CD4-positive, alpha-beta T cell treated with Interleukin-21 for 1 hour (primary cell): ENCODE measurements around the gene HRNR.
"Not testable (repeated sequence)": the region's sequence is repeated elsewhere in the genome, so short reads cannot be mapped to it uniquely, and the experiment has no call there.

Experiments
- DNase-seq: peaks from one replicate; pipeline ENCODE4 v3.0.0-alpha.2; 2020

Gene HRNR

GRCh38 chr1:152224093-152224492, at the start of gene HRNR:
TSS of gene HRNR (minus strand) at chr1:152224193. CDS start at chr1:152223253, 940 bp downstream.
- DNase-seq: no peak

- not testable (repeated sequence) for DNase-seq
Measured at GRCh38 chr1:152256394-152256793, 32.4 kb upstream of the HRNR start.

- DNase-seq: no peak
Measured at GRCh38 chr1:152252157-152252556, 28.2 kb upstream of the HRNR start.

- DNase-seq: no peak
Measured at GRCh38 chr1:152251391-152251790, 27.4 kb upstream of the HRNR start.

GRCh38 chr1:152247316-152247715, 23.3 kb upstream of the HRNR start:
- DNase-seq: no peak

- DNase-seq: no peak
Measured at GRCh38 chr1:152244576-152245273, 20.7 kb upstream of the HRNR start.

- DNase-seq: no peak
Measured at GRCh38 chr1:152237093-152237492, 13.1 kb upstream of the HRNR start.

- no peak for DNase-seq
Measured at GRCh38 chr1:152228831-152229230, 4.8 kb upstream of the HRNR start.

GRCh38 chr1:152227310-152227928, 3.4 kb upstream of the HRNR start:
- no peak for DNase-seq

GRCh38 chr1:152225678-152226077, 1.7 kb upstream of the HRNR start:
- no peak for DNase-seq

- no peak for DNase-seq
Measured at GRCh38 chr1:152220166-152221163, 3.5 kb downstream of the HRNR start.

GRCh38 chr1:152219438-152219837, 4.6 kb downstream of the HRNR start:
- not testable (repeated sequence) for DNase-seq

- no peak for DNase-seq
Measured at GRCh38 chr1:152218762-152219436, 5.1 kb downstream of the HRNR start.

GRCh38 chr1:152215604-152216003, 8.4 kb downstream of the HRNR start:
- DNase-seq: peak; percentile 0

- not testable (repeated sequence) for DNase-seq
Measured at GRCh38 chr1:152214911-152215310, 9.1 kb downstream of the HRNR start.

- no peak for DNase-seq
Measured at GRCh38 chr1:152198982-152199381, 25.0 kb downstream of the HRNR start.

GRCh38 chr1:152197361-152197941, 26.5 kb downstream of the HRNR start:
- no peak for DNase-seq

GRCh38 chr1:152191711-152192110, 32.3 kb downstream of the HRNR start:
- no peak for DNase-seq

GRCh38 chr1:152191260-152191659, 32.7 kb downstream of the HRNR start:
- DNase-seq: no peak

- DNase-seq: no peak
Measured at GRCh38 chr1:152190589-152190988, 33.4 kb downstream of the HRNR start.

GRCh38 chr1:152189657-152190442, 34.1 kb downstream of the HRNR start:
- peak; percentile 75 for DNase-seq
